HG02798 (cell line): ENCODE measurements around the gene ATP13A3.

ENCODE experiments used
- ATAC-seq: cut with Tn5 transposase; IDR thresholded peaks from one replicate; pipeline ENCODE4 v1.9.1; 2021; ENCODE audit warnings: mild to moderate bottlenecking; ENCODE audit not compliant: unreplicated experiment, poor library complexity

Gene ATP13A3

DNA sequence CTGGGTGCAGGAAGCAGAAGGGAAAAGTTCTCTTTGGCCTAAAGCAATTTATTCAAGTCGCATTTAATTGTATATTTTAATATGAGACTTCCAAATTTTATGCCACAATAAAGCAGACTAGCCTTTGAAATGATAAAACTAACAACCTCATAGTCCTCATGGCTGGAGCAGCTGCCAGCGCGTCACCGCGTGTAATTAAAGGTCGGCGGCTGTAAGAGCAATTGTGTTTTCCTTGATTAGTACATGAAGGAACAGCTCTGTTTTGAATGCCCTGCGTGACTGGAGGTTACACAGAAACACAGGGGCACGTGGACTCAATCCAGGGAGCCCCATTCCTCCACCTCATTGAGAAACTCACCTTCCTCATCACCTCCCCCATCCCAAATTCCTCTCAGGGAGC, 107.2 kb downstream of the ATP13A3 start:
- ATAC-seq: no peak

- no peak for ATAC-seq
Observed at GRCh38 chr3:194379231-194379630, 107.6 kb downstream of the ATP13A3 start.

GRCh38 chr3:194377708-194378107, 109.1 kb downstream of the ATP13A3 start:
- no peak for ATAC-seq

GRCh38 chr3:194376241-194376560, 110.6 kb downstream of the ATP13A3 start:
- ATAC-seq: no peak

DNA sequence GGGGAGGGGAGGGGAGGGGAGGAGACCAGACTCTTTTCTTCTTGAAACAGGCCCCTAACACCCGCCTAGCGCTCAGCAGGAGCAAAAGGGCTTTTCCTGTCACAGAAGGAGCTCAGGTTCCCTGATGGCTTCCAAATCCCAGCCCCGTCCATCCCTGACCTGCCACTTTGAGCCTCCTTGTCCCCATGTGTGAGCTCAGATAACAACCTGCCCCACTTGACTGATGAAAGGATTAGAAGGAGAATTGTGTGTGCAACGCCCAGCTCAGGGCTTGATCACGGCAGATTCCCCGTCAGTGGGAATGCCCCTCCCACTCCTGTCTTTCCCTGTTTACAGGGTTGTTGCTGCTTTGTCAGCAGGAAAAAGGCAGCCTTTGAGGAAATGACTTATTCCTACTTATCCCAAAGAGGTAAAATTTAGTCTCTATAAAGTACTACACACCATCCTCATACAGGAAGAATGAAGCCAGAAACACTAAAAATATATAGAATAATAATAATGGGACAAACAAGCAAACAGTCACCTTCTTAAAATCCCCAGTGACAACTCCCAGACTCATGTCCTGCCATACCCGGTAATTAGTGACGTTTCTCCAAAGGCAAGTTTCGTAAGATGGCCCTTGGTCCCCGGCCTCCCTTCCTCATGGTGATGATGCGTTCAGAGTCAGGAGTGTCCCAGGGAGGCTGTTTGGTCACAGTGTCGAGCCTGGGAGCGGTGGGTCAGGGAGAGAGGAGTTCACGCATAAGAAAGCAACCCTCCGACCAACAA, 111.1 kb downstream of the ATP13A3 start:
- ATAC-seq: no peak

DNA sequence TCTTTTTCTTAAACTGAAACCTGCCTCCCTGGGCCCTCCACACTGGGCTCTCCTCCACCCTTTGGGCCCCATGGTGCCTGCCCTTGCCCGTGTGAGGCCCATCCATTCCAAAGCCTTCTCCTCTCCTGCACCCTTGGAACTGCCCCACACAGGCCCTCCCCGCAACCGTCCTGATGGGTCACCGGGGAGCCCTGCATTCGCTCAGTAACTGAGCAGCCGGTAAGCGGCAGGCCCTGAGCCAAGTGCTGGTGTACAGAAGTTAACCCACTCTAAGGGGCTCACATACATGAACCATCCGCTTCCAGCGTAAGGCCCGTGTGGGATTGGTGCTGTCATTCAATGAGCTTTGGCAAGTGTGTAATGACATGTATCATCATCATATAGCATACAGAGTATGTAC, 111.9 kb downstream of the ATP13A3 start:
- no peak for ATAC-seq

- no peak for ATAC-seq
Observed at GRCh38 chr3:194373899-194374298, 112.9 kb downstream of the ATP13A3 start.

DNA sequence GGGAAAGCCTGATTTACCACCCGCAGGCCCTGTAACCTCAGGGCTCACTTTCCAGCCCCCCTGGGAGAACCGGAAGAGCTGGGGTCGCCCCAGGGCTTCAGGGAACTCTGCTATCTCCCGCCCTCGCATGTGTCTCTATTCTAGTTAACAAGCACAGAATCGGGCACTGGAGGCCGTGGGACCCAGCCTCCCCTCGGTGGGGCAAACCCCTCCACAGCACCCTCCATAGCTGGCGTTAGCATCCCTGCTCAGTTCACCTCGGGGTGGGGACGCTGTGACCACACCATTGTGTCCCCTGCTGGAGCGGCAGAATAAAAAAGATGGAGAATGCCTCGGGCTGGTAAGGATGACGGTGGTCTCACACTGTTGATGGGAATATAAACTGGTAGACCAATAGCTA, 113.8 kb downstream of the ATP13A3 start:
- ATAC-seq: no peak

DNA sequence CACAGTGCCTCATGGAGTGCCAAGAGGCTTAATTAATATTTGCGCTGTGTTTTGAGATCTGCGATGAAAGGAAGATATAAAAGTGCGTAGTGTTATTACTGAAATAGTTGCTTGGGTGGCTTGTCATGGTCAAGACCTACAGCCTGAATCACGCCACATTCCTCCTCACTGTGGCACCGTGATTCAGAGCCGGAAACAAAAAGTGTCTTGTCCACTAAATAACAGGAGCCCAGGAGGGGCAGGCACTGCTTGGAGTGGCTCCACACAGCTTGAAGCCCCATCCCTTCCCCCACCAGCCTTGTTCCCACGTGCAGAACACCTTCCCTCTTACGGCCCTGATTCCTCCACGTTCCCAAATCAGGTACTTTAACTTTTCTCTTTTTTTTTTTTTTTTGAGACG, 116.0 kb downstream of the ATP13A3 start:
- ATAC-seq: no peak

- ATAC-seq: no peak
Observed at GRCh38 chr3:194369522-194370279, 117.1 kb downstream of the ATP13A3 start, which contains the start of gene LRRC15. Gene LRRC15, minus strand, starts transcription at chr3:194369743. Its CDS starts 8,700 bp downstream, at chr3:194361043.

DNA sequence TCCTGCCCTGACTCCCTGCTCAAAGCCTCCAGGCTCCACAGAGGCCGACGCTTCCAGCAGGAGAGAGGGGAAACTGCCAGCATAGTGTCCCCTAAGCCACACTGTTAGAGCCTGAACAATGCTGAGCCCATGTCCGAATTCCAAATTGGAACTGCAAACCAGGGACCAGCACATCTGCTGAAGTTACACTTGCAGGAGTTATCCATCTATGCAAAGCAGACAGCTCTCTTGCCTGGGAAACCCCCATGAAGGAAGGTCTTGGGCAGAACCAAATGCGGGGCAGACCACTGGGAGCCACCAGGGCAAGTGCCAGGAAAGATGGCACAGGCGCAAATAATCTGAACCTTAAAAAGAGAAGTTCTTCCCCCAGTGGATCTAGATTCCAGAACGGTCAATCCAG, 117.9 kb downstream of the ATP13A3 start:
- ATAC-seq: no peak

DNA sequence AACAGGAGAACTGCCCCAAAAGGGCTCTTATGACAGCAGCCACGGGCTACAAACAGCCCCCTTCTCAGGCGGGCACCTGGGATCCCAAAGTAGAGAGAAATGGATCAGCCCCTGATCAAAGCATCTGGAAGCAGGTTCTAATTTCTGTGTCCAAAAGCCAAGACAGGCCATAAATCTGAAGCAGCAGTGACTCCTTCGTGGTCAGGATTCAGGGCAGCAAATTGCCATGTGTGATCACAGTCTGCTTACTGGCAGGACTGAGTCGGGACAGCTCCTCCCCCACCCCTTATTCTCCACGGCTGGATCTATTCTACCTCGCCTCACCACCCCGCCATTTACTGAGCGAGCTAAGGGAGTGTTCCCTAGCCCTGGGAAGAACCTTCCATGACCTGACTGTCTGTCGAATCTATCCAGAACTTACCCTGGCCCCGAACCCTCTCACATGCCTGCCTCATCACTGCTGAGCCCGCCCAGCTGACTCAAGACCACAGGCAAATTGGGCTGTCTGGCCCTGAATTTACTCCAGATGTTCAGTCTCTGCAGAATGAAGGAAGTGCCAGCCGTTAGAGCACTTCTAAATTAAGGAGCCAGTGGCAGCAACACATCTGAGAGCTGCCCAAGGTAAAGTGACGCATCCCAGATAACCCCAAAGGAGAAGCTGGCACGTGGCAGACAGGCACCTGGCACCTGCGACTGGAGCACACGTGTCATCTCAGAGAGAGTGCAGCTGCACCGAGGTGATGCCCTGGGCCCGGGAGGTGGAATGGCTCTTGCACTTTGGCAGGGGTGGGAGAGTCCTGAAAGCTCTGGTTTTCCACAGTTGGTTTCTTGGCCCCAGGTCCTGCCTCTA, 118.6 kb downstream of the ATP13A3 start:
- ATAC-seq: no peak

DNA sequence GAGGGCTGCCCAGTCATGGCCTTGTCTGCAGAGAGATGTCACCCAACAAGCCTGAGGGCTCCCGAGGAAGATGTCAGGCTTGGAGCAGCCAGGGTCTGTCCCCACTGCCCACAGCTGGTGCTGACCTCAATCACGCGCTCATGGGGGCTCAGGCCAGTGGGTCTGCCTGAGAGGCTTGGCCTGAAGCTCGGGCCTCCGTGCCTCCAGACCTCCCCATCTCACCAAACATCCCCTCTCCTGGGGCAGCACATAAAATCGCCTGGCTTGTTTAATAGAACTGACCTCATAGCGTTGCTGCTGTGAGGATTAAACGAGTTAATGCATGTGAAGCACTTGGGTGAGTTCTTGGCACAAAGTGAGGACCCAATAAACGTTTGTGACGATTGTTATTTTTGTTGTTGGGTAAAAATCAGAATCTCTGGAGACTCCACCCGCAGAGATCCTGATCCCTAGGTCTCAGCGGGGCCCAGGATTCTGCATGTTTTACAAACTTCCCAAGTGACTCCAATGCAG, 120.8 kb downstream of the ATP13A3 start:
- no peak for ATAC-seq

- no peak for ATAC-seq
Observed at GRCh38 chr3:194365526-194365925, 121.3 kb downstream of the ATP13A3 start.

- ATAC-seq: no peak
Observed at GRCh38 chr3:194364652-194365434, 122.0 kb downstream of the ATP13A3 start.

DNA sequence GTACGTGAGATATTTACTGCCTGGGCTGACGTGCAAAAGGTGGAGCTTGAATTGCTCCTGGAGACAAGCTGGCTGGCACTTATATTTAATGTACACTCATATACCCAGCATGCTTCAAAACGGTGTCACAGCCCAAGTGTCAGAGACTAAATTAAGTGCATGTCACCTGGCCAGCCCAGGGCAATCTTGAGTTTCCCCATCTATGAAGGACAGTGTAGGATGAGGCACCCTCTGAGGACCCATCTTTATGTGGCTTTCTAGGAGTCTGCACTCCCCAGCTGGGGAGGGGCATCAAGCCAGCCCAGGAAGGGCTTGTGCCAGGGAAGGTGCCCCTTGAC, 122.5 kb downstream of the ATP13A3 start:
- ATAC-seq: no peak

DNA sequence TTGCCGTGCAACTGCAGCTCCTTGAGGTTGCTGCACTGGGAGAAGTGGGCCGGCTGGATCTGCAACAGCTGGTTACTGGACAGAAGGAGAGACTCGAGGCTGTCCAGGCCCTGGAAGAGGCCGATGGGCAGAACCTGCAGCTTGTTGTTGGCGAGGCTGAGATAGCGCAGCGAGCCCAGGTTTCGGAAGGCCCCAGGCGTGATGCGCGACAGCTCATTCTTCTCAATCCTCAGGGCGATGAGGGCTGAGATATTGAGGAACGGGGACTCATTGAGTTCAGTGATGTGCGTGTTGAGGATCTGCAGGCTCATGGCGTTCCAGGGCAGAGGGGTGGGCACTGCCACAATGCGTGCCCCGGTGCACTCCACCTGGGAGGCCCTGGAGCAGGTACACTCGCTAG, 126.2 kb downstream of the ATP13A3 start:
- ATAC-seq: no peak

GRCh38 chr3:194357681-194358080, 129.1 kb downstream of the ATP13A3 start:
- ATAC-seq: no peak

GRCh38 chr3:194355379-194355778, 131.4 kb downstream of the ATP13A3 start:
- ATAC-seq: no peak

GRCh38 chr3:194354315-194354714, 132.5 kb downstream of the ATP13A3 start:
- ATAC-seq: no peak
